ENCODE measurements around the gene ARL3.

GRCh38 chr10:102633287-102633686 lies 80.9 kb downstream of the ARL3 start:
- TF ChIP-seq POLR2A (IDR thresholded peaks at IDR 0.05; ENCODE audit: low read length) (no peak), GATA1 (IDR thresholded peaks at IDR 0.05; ENCODE audit: low read depth, low read length) (no peak)

All from erythroblast (primary cell).